HCT116 (cell line): ENCODE measurements around the gene CHST11. TPM values are rescaled to one million over a fixed set of nuclear protein-coding genes. Genes with fewer than 3 reads are reported as not detected.
A peak's percentile ranks its signal among the peaks of the same experiment; 100 is the strongest.

Source experiments
- ATAC-seq: fragments of 200-7000 bp; cut with Tn5 transposase; 2 replicates; pipeline ENCODE4 v1.9.1; 2020; ENCODE audit warnings: mild to moderate bottlenecking, moderate library complexity
- BruUV-seq: library from RNA; stranded (reverse); fragments of 400-500 nt; replicated peaks from 2 replicates; lab custom pipeline; 2021; lab: Mats Ljungman, UMichigan
- CTCF ChIA-PET: fragments of 300-600 bp; sonication (Branson Sonifier 250); formaldehyde crosslinking; loops from one replicate; lab custom pipeline; 2021; ENCODE audit warnings: antibody characterized with exemption; lab: Charles Lee
- POLR2A ChIA-PET: fragments of 300-600, 350-600 bp; sonication (Branson Sonifier 250); formaldehyde crosslinking; loops from one replicate; lab custom pipeline; 2021; ENCODE audit warnings: antibody characterized with exemption; lab: Charles Lee
- RAD21 ChIA-PET, 2 experiments: fragments of 300-600 bp; sonication (Branson Sonifier 250); formaldehyde crosslinking; loops; one replicate each; lab custom pipeline; 2023; ENCODE audit warnings: low total read pairs in 2 of 2; ENCODE audit not compliant: uncharacterized antibody in 2 of 2, unreplicated experiment in 2 of 2, low non-redundant PET in 1 of 2; lab: Charles Lee
- DNase-seq: peaks from one replicate; pipeline ENCODE4 v3.0.0-alpha.2; 2010; ENCODE audit warnings: low read depth, low spot score
- H2AFZ ChIP-seq: fragments of 200-600 bp; shearing (Covaris generic), sonication (generic); 2 replicates; pipeline ENCODE4 v1.6.1; 2017; ENCODE audit warnings: low read depth, mixed run types, mixed read lengths, antibody characterized with exemption, low read length; ENCODE audit not compliant: poor library complexity, severe bottlenecking
- H3K27ac ChIP-seq: 2 replicates; pipeline ENCODE4 v1.5.1; 2012; ENCODE audit warnings: low read depth, low read length
- H3K27me3 ChIP-seq: fragments of 200-600 bp; sonication (generic); 2 replicates; pipeline ENCODE4 v1.6.1; 2016; ENCODE audit warnings: mixed run types, low read length, mixed read lengths; ENCODE audit not compliant: insufficient read depth
- H3K36me3 ChIP-seq, 2 experiments: fragments of 200-500 bp in 1 of 2; fragments of 200-600 bp in 1 of 2; sonication (Bioruptor generic) in 1 of 2; sonication (generic) in 1 of 2; 2 replicates each; pipeline versions ENCODE4 v1.5.1 to v1.6.1; 2014 to 2016; ENCODE audit warnings: low read length in 2 of 2, inconsistent platforms in 1 of 2, mixed read lengths in 1 of 2, mixed run types in 1 of 2; ENCODE audit not compliant: insufficient read depth in 2 of 2, control insufficient read depth in 1 of 2
- H3K4me1 ChIP-seq, 2 experiments: fragments of 200-600 bp in 1 of 2; sonication (generic) in 1 of 2; 2 replicates each; pipeline versions ENCODE4 v1.5.1 to v1.6.1; 2012 to 2017; ENCODE audit warnings: low read length in 2 of 2, inconsistent platforms in 1 of 2, mild to moderate bottlenecking in 1 of 2, mixed read lengths in 1 of 2, mixed run types in 1 of 2, moderate library complexity in 1 of 2; ENCODE audit not compliant: insufficient read depth in 2 of 2, control insufficient read depth in 1 of 2
- H3K4me2 ChIP-seq: fragments of 200-600 bp; sonication (generic); 2 replicates; pipeline ENCODE4 v1.6.1; 2017; ENCODE audit warnings: mixed run types, low read length, mixed read lengths
- H3K4me3 ChIP-seq, 2 experiments: fragments of 200-600 bp in 1 of 2; sonication (generic) in 1 of 2; replicated peaks in 1 of 2; 2 replicates each; pipeline ENCODE4 v1.5.1; 2011 to 2016; ENCODE audit warnings: low read length in 2 of 2, control low read depth in 1 of 2, low read depth in 1 of 2, mild to moderate bottlenecking in 1 of 2, mixed read lengths in 1 of 2, mixed run types in 1 of 2
- H3K79me2 ChIP-seq: fragments of 200-600 bp; sonication (generic); 2 replicates; pipeline ENCODE4 v1.6.1; 2017; ENCODE audit warnings: mild to moderate bottlenecking, mixed run types, low read length, moderate library complexity, mixed read lengths; ENCODE audit not compliant: insufficient read depth
- H3K9ac ChIP-seq: fragments of 200-600 bp; sonication (generic); 2 replicates; pipeline ENCODE4 v1.6.1; 2016; ENCODE audit warnings: low read length, mixed read lengths
- H3K9me2 ChIP-seq: fragments of 200-600 bp; sonication (generic), shearing (Covaris generic); 2 replicates; pipeline ENCODE4 v1.6.1; 2017; ENCODE audit warnings: mixed run types, mild to moderate bottlenecking, moderate library complexity; ENCODE audit not compliant: insufficient read depth
- H3K9me3 ChIP-seq, 2 experiments: fragments of 200-500 bp in 1 of 2; fragments of 200-600 bp in 1 of 2; sonication (Bioruptor generic) in 1 of 2; sonication (generic) in 1 of 2; 2 replicates each; pipeline ENCODE4 v1.6.1; 2014 to 2017; ENCODE audit warnings: low read length in 2 of 2, mixed read lengths in 2 of 2, inconsistent platforms in 1 of 2, low read depth in 1 of 2, mild to moderate bottlenecking in 1 of 2, mixed run types in 1 of 2, moderate library complexity in 1 of 2; ENCODE audit not compliant: control insufficient read depth in 1 of 2, insufficient read depth in 1 of 2
- H4K20me1 ChIP-seq: fragments of 200-600 bp; sonication (generic), shearing (Covaris generic); 2 replicates; pipeline ENCODE4 v1.6.1; 2017; ENCODE audit warnings: mixed run types, mild to moderate bottlenecking, moderate library complexity; ENCODE audit not compliant: insufficient read depth
- CBX3 ChIP-seq: IDR thresholded peaks from 2 replicates; pipeline ENCODE4 v1.6.1; 2012; ENCODE audit warnings: low read depth
- CEBPB ChIP-seq: IDR thresholded peaks from 2 replicates; pipeline ENCODE4 v1.6.1; 2012; ENCODE audit warnings: low read depth
- EZH2 ChIP-seq: fragments of 200-600 bp; sonication (generic); IDR thresholded peaks from 2 replicates; pipeline ENCODE4 v1.6.1; 2017; ENCODE audit warnings: antibody characterized with exemption, mixed run types
- FOSL1 ChIP-seq: IDR thresholded peaks from 2 replicates; pipeline ENCODE4 v1.6.1; 2012; ENCODE audit warnings: low read depth
- JUND ChIP-seq: IDR thresholded peaks from 2 replicates; pipeline ENCODE4 v1.6.1; 2012
- SIN3A ChIP-seq: IDR thresholded peaks from 2 replicates; pipeline ENCODE4 v1.6.1; 2012; ENCODE audit warnings: low read depth
- SP1 ChIP-seq: IDR thresholded peaks from 2 replicates; pipeline ENCODE4 v1.6.1; 2012; ENCODE audit warnings: low read depth
- SRF ChIP-seq: IDR thresholded peaks from 2 replicates; pipeline ENCODE4 v1.6.1; 2012; ENCODE audit warnings: low read depth
- ZFX ChIP-seq: fragments of 450-650 bp; IDR thresholded peaks from 2 replicates; pipeline ENCODE4 v1.6.1; 2017
- intact Hi-C: fragments of 100-400 bp; cut with micrococcal nuclease; formaldehyde crosslinking; loops from 2 replicates; pipeline ENCODE4 v1.10.0; 2022
- total RNA-seq: library from RNA; stranded (reverse); gene quantifications from one replicate; pipeline ENCODE4 v1.2.1, GENCODE V29; 2021; ENCODE audit not compliant: unreplicated experiment
- TF ChIP-seq, protein P1 (sequence below): IDR thresholded peaks from 2 replicates; pipeline ENCODE4 v1.6.1; 2012
- TF ChIP-seq, protein P2 (sequence below): IDR thresholded peaks from 2 replicates; pipeline ENCODE4 v1.6.1; 2012

CHST11 gene
- total RNA-seq, 1 experiment from 2014 or later: 10.1 TPM

DNA sequence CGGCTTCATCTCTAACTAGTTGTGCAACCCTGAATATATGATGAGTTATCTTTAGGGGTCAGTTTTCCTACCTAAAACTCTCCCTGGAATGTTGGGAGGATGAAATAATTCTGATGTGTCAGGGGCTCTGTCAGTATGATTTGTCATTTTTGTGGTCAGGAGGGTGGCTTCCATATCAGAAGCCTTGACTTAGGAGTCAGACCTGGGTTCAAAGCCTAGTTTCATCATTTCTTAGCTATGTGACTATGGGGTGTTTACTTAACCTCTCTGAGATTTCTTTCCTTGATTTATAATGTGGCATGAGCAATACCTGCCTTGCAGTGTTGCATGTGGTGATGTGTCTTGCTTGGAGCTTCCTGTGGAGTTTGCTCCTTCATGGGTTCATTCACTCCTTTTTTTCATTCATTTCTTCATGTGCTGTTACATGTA lies 146.8 kb downstream of the CHST11 start:
- Histone ChIP-seq H3K4me2 (peak overlapping the region; percentile 79), H3K79me2 (no peaks in the 10 kb centered on the region), H3K27ac (peak overlapping the region; percentile 78), H3K4me3 (peak overlapping the region in 1 of 2 experiments; percentile 49; a peak in 2 of 4 replicates), H3K4me1 (peaks cover 41 to 66% of the 10 kb centered on the region in 2 experiments), H2AFZ (no peak overlapping the region), H3K9ac (peak overlapping the region; percentile 46), H3K27me3 (no peaks in the 10 kb centered on the region), H3K9me3 (no peaks in the 10 kb centered on the region), H4K20me1 (no peaks in the 10 kb centered on the region), H3K9me2 (no peaks in the 10 kb centered on the region), H3K36me3 (no peaks in the 10 kb centered on the region)
- POLR2A ChIA-PET: interaction anchor here (1.1 to 1.6 kb wide), 4 partner anchors 9 to 195 kb away, joined by 3 to 7 read pairs (median 4); no protein-coding TSS in a partner anchor
- intact Hi-C loops: loop anchor here (10.0 kb wide), 1 partner anchor 219 kb away; no protein-coding TSS in a partner anchor
- TF ChIP-seq, protein P1, sequence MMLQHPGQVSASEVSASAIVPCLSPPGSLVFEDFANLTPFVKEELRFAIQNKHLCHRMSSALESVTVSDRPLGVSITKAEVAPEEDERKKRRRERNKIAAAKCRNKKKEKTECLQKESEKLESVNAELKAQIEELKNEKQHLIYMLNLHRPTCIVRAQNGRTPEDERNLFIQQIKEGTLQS: no peak; the same call in 1 of the 2 replicates
- TF ChIP-seq JUND (peak; percentile 58; the same call in 1 of the 2 replicates), SRF (no peak; the same call in 1 of the 2 replicates), SP1 (peak; percentile 62; the same call in 1 of the 2 replicates), CBX3 (peak; percentile 19; the same call in 1 of the 2 replicates), FOSL1 (peak; percentile 67), CEBPB (peak; percentile 90), SIN3A (peak; percentile 73), ZFX (no peak), EZH2 (no peak)
- TF ChIP-seq, protein P2, sequence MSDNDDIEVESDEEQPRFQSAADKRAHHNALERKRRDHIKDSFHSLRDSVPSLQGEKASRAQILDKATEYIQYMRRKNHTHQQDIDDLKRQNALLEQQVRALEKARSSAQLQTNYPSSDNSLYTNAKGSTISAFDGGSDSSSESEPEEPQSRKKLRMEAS: peak; percentile 74; the same call in 1 of the 2 replicates
- BruUV-seq: no TSS peak
- RAD21 ChIA-PET: interaction anchor here in 1 of 2 experiments (1.6 kb wide), 1 partner anchor 222 kb away, joined by 3 read pairs; no protein-coding TSS in a partner anchor
- DNase-seq (peak; percentile 74), ATAC-seq (peak; percentile 72)
- CTCF ChIA-PET: interaction anchor here (0.9 to 1.7 kb wide), 2 partner anchors 51 to 222 kb away, joined by 3 read pairs; no protein-coding TSS in a partner anchor
